ENCODE data around the gene PPP1R2. TPM values are rescaled to one million over a fixed set of nuclear protein-coding genes. Genes with fewer than 3 reads are reported as not detected.
A peak's percentile ranks its signal among the peaks of the same experiment; 100 is the strongest.

Gene PPP1R2
- total RNA-seq, 2 donors from 2014 or later = 32.7 to 42.5 TPM

GRCh38 chr3:195587824-195588223, 44.7 kb upstream of the PPP1R2 start:
- H3K36me3 ChIP-seq (replicated peaks in 1 of 2; ENCODE audit: insufficient read depth in 1 of 2, low read depth in 2 of 2) = no peaks in the 10 kb centered on the region
- intact Hi-C loops (cut with DNase I) = no loop called here
- DNase-seq = no peak
- H3K9me3 ChIP-seq = no peaks in the 10 kb centered on the region
- TF ChIP-seq, protein P1, sequence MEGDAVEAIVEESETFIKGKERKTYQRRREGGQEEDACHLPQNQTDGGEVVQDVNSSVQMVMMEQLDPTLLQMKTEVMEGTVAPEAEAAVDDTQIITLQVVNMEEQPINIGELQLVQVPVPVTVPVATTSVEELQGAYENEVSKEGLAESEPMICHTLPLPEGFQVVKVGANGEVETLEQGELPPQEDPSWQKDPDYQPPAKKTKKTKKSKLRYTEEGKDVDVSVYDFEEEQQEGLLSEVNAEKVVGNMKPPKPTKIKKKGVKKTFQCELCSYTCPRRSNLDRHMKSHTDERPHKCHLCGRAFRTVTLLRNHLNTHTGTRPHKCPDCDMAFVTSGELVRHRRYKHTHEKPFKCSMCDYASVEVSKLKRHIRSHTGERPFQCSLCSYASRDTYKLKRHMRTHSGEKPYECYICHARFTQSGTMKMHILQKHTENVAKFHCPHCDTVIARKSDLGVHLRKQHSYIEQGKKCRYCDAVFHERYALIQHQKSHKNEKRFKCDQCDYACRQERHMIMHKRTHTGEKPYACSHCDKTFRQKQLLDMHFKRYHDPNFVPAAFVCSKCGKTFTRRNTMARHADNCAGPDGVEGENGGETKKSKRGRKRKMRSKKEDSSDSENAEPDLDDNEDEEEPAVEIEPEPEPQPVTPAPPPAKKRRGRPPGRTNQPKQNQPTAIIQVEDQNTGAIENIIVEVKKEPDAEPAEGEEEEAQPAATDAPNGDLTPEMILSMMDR (IDR thresholded peaks at IDR 0.05) = no peak
- TF ChIP-seq POLR2A (IDR thresholded peaks at IDR 0.05) = no peak
- no peak overlapping the region for H3K4me3 ChIP-seq
- peaks cover 11% of the 10 kb centered on the region for H3K4me1 ChIP-seq
- 81% methylated on average over 5 of the region's 5 CpGs for WGBS, 2 donors
- H3K27me3 ChIP-seq = no peaks in the 10 kb centered on the region
- no peak overlapping the region for H3K27ac ChIP-seq
- ATAC-seq = no peak

- no peaks in the 10 kb centered on the region for H3K36me3 ChIP-seq (replicated peaks in 1 of 2; ENCODE audit: insufficient read depth in 1 of 2, low read depth in 2 of 2)
- 67 to 68% methylated on average over 4 of the region's 4 CpGs for WGBS, 2 donors
- H3K27ac ChIP-seq = no peak overlapping the region
- TF ChIP-seq POLR2A (IDR thresholded peaks at IDR 0.05) = no peak
- TF ChIP-seq, protein P1 (IDR thresholded peaks at IDR 0.05) = no peak
- DNase-seq (no peak), ATAC-seq (no peak)
- H3K9me3 ChIP-seq = no peaks in the 10 kb centered on the region
- intact Hi-C loops (cut with DNase I) = no loop called here
- no peaks in the 10 kb centered on the region for H3K27me3 ChIP-seq
- H3K4me3 ChIP-seq = no peak overlapping the region
- H3K4me1 ChIP-seq = peaks cover 11% of the 10 kb centered on the region
Measured at GRCh38 chr3:195587406-195587805, 44.3 kb upstream of the PPP1R2 start.

DNA sequence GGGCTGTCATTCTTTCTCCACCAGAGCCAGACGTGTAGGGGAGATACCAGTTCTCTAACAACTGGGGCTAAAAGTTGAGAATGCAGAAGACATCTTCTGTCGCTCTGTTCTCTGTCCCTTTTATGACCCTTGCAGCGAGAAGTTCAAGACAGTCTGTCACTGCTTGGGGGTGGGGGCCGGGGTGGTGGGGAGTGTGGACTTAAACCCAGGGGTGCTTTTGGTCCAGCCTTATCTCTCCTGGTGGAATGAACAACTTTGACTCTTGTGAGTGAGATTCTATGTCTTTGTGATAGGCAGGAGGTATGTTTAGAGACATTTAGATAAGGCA, 41.4 kb upstream of the PPP1R2 start:
- Histone ChIP-seq H3K36me3 (replicated peaks in 1 of 2; ENCODE audit: insufficient read depth in 1 of 2, low read depth in 2 of 2) (no peaks in the 10 kb centered on the region), H3K27me3 (no peaks in the 10 kb centered on the region), H3K9me3 (no peaks in the 10 kb centered on the region), H3K4me1 (no peaks in the 10 kb centered on the region), H3K27ac (no peak overlapping the region), H3K4me3 (no peak overlapping the region)
- TF ChIP-seq POLR2A (IDR thresholded peaks at IDR 0.05) = no peak
- TF ChIP-seq, protein P1 (IDR thresholded peaks at IDR 0.05) = no peak
- WGBS, 2 donors = 58 to 80% methylated on average over 4 of the region's 4 CpGs
- ATAC-seq = no peak
- no peak for DNase-seq
- intact Hi-C loops (cut with DNase I) = no loop called here

DNA sequence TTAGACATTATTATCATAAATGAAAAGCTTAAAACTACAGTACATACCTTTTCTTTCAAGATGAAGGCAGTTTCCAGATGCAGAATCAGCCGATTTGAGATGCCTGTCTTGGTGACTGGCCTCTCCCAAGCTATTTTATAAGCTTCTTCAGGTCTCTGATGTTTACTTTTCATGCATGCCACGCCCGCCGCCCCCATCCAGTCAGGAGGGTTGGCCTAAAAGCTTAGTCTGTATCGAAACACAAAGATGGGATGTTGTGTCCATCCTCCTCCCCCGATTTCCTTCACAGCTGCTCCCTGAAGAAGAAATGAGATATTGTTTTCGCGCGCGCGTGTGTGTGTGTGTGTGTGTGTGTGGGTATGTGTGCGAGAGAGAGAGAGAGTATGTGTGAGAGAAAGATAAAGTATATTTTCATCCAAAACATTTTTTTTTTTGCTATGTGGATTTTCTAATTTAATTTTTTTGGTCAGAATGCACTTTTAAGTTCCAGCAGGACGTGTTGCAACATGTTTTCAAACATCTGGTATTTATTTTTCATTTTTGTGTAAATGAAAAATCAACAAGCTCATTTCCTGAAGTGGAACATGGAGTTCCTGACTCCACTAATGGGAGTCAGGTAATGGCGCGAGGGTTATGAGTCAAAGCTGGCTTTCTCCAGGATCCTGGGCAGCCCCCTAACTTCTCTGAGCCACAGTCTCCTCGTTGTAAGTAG, 40.9 kb upstream of the PPP1R2 start, which contains the start of gene APOD:
APOD (minus strand) TSS at position 110 of the 712 bp plus-strand sequence. CDS start 4,479 bp downstream, outside the sequence.
- 47 to 61% methylated on average over 16 of the region's 16 CpGs for WGBS, 2 donors
- ATAC-seq = no peak
- no peaks in the 10 kb centered on the region for H3K9me3 ChIP-seq
- no peak within 1 kb of the TSS for H3K4me3 ChIP-seq
- TF ChIP-seq, protein P1 (IDR thresholded peaks at IDR 0.05) = no peak
- no peak for TF ChIP-seq POLR2A (IDR thresholded peaks at IDR 0.05)
- intact Hi-C loops (cut with DNase I) = no loop called here
- no peak within 1 kb of the TSS for H3K27ac ChIP-seq
- peak in 3 of 4 donors; percentile 14 to 42 (median 36) for DNase-seq
- H3K27me3 ChIP-seq = no peaks in the 10 kb centered on the region
- no peaks in the 10 kb centered on the region for H3K4me1 ChIP-seq
- H3K36me3 ChIP-seq (replicated peaks in 1 of 2; ENCODE audit: insufficient read depth in 1 of 2, low read depth in 2 of 2) = no peaks in the 10 kb centered on the region

- H3K27me3 ChIP-seq = no peaks in the 10 kb centered on the region
- DNase-seq (no peak), ATAC-seq (no peak)
- WGBS, 2 donors = 74 to 77% methylated on average over 9 of the region's 9 CpGs
- no peak for TF ChIP-seq POLR2A (IDR thresholded peaks at IDR 0.05)
- TF ChIP-seq, protein P1 (IDR thresholded peaks at IDR 0.05) = no peak
- H3K4me1 ChIP-seq = no peaks in the 10 kb centered on the region
- H3K4me3 ChIP-seq = no peak overlapping the region
- no peaks in the 10 kb centered on the region for H3K36me3 ChIP-seq (replicated peaks in 1 of 2; ENCODE audit: insufficient read depth in 1 of 2, low read depth in 2 of 2)
- no peak overlapping the region for H3K27ac ChIP-seq
- H3K9me3 ChIP-seq = no peaks in the 10 kb centered on the region
- intact Hi-C loops (cut with DNase I) = no loop called here
Measured at GRCh38 chr3:195582947-195583346, 39.8 kb upstream of the PPP1R2 start.

Data from body of pancreas (tissue), 4 donors.